Astrocyte of the cerebellum (primary cell): Measurements from ENCODE around the gene CNDP1.

Experiments
- DNase-seq: peaks from one replicate; pipeline ENCODE4 v3.0.0-alpha.2; 2011; ENCODE audit warnings: low read depth
- H3K4me3 ChIP-seq: 2 replicates; pipeline ENCODE4 v1.5.1; 2011; ENCODE audit warnings: mild to moderate bottlenecking, low read depth, low read length, moderate library complexity
- CTCF ChIP-seq: IDR thresholded peaks from 2 replicates; pipeline ENCODE4 v1.5.1; 2012; ENCODE audit warnings: low read length, low read depth, moderate library complexity, mild to moderate bottlenecking; ENCODE audit errors: missing control alignments
- in situ Hi-C: cut with HindIII; loops from 2 replicates; pipeline ENCODE4 v1.10.0; 2017; ENCODE audit warnings: low sequenced_read_pairs

CNDP1 gene

GRCh38 chr18:74610051-74610615, 75.8 kb downstream of the CNDP1 start:
- H3K4me3 ChIP-seq, result no peak overlapping the region
- no peak for TF ChIP-seq CTCF
- in situ Hi-C loops, result no loop called here
- DNase-seq, result no peak

- H3K4me3 ChIP-seq, result no peak overlapping the region
- in situ Hi-C loops, result no loop called here
- no peak for DNase-seq
- no peak for TF ChIP-seq CTCF
Measured at GRCh38 chr18:74610860-74611259, 76.6 kb downstream of the CNDP1 start.

- H3K4me3 ChIP-seq, result no peak overlapping the region
- in situ Hi-C loops, result no loop called here
- TF ChIP-seq CTCF, result no peak
- DNase-seq, result no peak
Measured at GRCh38 chr18:74611765-74612164, 77.5 kb downstream of the CNDP1 start.

- DNase-seq, result no peak
- H3K4me3 ChIP-seq, result no peak overlapping the region
- in situ Hi-C loops, result no loop called here
- TF ChIP-seq CTCF, result no peak
Measured at GRCh38 chr18:74613381-74613780, 79.1 kb downstream of the CNDP1 start.

GRCh38 chr18:74616494-74616893, 82.2 kb downstream of the CNDP1 start:
- no peak overlapping the region for H3K4me3 ChIP-seq
- no peak for TF ChIP-seq CTCF
- no peak for DNase-seq
- in situ Hi-C loops, result no loop called here

- in situ Hi-C loops, result no loop called here
- no peak overlapping the region for H3K4me3 ChIP-seq
- DNase-seq, result no peak
- no peak for TF ChIP-seq CTCF
Measured at GRCh38 chr18:74617486-74617885, 83.2 kb downstream of the CNDP1 start.

- DNase-seq, result no peak
- no peak for TF ChIP-seq CTCF
- in situ Hi-C loops, result no loop called here
- H3K4me3 ChIP-seq, result no peak overlapping the region
Measured at GRCh38 chr18:74622072-74622471, 87.8 kb downstream of the CNDP1 start.
